H1 (cell line): Measurements from ENCODE around the gene MAPK1. TPM values are rescaled to one million over a fixed set of nuclear protein-coding genes. Genes with fewer than 3 reads are reported as not detected.

Experiments
- CTCF ChIA-PET: fragments of 300-600 bp; sonication (Branson Sonifier 250); formaldehyde crosslinking; loops from one replicate; lab custom pipeline; 2021; ENCODE audit not compliant: partially characterized antibody; lab: Charles Lee
- POLR2A ChIA-PET: fragments of 300-600 bp; sonication (Branson Sonifier 250); formaldehyde crosslinking; loops from one replicate; lab custom pipeline; 2021; ENCODE audit warnings: inconsistent platforms; ENCODE audit not compliant: partially characterized antibody; lab: Charles Lee
- DNase-seq, 2 experiments: peaks; one replicate each; pipeline versions ENCODE4 v3.0.0 to v3.0.0-alpha.2; 2010 to 2022; ENCODE audit warnings: low spot score in 2 of 2, low read depth in 1 of 2, mixed read lengths in 1 of 2
- FAIRE-seq: peaks from 2 replicates; lab custom pipeline; 2011; peaks lifted over from hg19 to GRCh38; lab: Jason Lieb, UNC
- H2AFZ ChIP-seq: 2 replicates; pipeline ENCODE4 v1.8.1; 2012; ENCODE audit warnings: low read length, inconsistent platforms
- H2AK5ac ChIP-seq: 2 replicates; pipeline ENCODE4 v1.6.1; 2013; ENCODE audit warnings: low read depth, low read length
- H2BK120ac ChIP-seq: replicated peaks from 2 replicates; pipeline ENCODE3; 2013; ENCODE audit warnings: low read depth, low read length, inconsistent platforms
- H2BK12ac ChIP-seq: 2 replicates; pipeline ENCODE4 v1.6.1; 2013; ENCODE audit warnings: low read depth, low read length
- H2BK15ac ChIP-seq: 2 replicates; pipeline ENCODE4 v1.6.1; 2013; ENCODE audit warnings: low read length
- H2BK20ac ChIP-seq: 2 replicates; pipeline ENCODE4 v1.6.1; 2013; ENCODE audit warnings: low read length
- H2BK5ac ChIP-seq: 2 replicates; pipeline ENCODE4 v1.6.1; 2013; ENCODE audit warnings: low read depth, low read length
- H3K14ac ChIP-seq: 2 replicates; pipeline ENCODE4 v1.6.1; 2013; ENCODE audit warnings: inconsistent platforms; ENCODE audit not compliant: insufficient read length
- H3K18ac ChIP-seq: 2 replicates; pipeline ENCODE4 v1.6.1; 2013; ENCODE audit warnings: low read length; ENCODE audit errors: extremely low read depth
- H3K23ac ChIP-seq: 2 replicates; pipeline ENCODE4 v1.6.1; 2013; ENCODE audit warnings: inconsistent platforms; ENCODE audit not compliant: insufficient read length
- H3K23me2 ChIP-seq: 2 replicates; pipeline ENCODE4 v1.6.1; 2013; ENCODE audit warnings: low read depth, low read length
- H3K27ac ChIP-seq: 2 replicates; pipeline ENCODE4 v1.6.1; 2011; ENCODE audit warnings: low read depth, low read length, inconsistent platforms
- H3K27me3 ChIP-seq, 4 experiments: replicated peaks in 1 of 4; 1 replicate in 1 of 4; 2 replicates in 3 of 4; pipeline versions ENCODE4 v1.6.1 to v1.8.1; 2011 to 2013; ENCODE audit warnings: low read length in 3 of 4, mild to moderate bottlenecking in 3 of 4, inconsistent platforms in 2 of 4, mixed read lengths in 2 of 4, moderate library complexity in 1 of 4; ENCODE audit not compliant: control insufficient read depth in 3 of 4, insufficient read depth in 3 of 4; ENCODE audit errors: extremely low read depth in 1 of 4
- H3K36me3 ChIP-seq, 4 experiments: 2 replicates each; pipeline versions ENCODE4 v1.6.1 to v1.8.1; 2011 to 2013; ENCODE audit warnings: mild to moderate bottlenecking in 4 of 4, low read length in 3 of 4, moderate library complexity in 2 of 4, control low read depth in 1 of 4, inconsistent platforms in 1 of 4; ENCODE audit not compliant: insufficient read depth in 4 of 4, control insufficient read depth in 2 of 4
- H3K4ac ChIP-seq: replicated peaks from 2 replicates; pipeline ENCODE3; 2013; ENCODE audit warnings: low read length, low read depth, mixed read lengths, inconsistent platforms; ENCODE audit not compliant: insufficient read length
- H3K4me1 ChIP-seq, 4 experiments: replicated peaks in 1 of 4; 1 replicate in 1 of 4; 2 replicates in 3 of 4; pipeline versions ENCODE4 v1.6.1 to v1.8.1; 2011 to 2013; ENCODE audit warnings: low read length in 3 of 4, inconsistent platforms in 2 of 4, mixed read lengths in 1 of 4; ENCODE audit not compliant: insufficient read depth in 4 of 4, control insufficient read depth in 3 of 4
- H3K4me2 ChIP-seq, 2 experiments: 2 replicates each; pipeline versions ENCODE4 v1.6.1 to v1.8.1; 2011 to 2013; ENCODE audit warnings: low read depth in 2 of 2, low read length in 2 of 2, control low read depth in 1 of 2, inconsistent platforms in 1 of 2, mild to moderate bottlenecking in 1 of 2; ENCODE audit not compliant: insufficient read depth in 1 of 2
- H3K4me3 ChIP-seq, 4 experiments: fragments of 200-600, 300-600 bp in 1 of 4; sonication (generic), shearing (Covaris generic), sonication (Bioruptor Twin) in 1 of 4; 2 replicates each; pipeline versions ENCODE4 v1.5.1 to v1.8.1; 2011 to 2016; ENCODE audit warnings: low read length in 4 of 4, low read depth in 3 of 4, control low read depth in 2 of 4, inconsistent platforms in 2 of 4, mild to moderate bottlenecking in 2 of 4, mixed read lengths in 1 of 4, moderate library complexity in 1 of 4; ENCODE audit not compliant: insufficient read depth in 2 of 4; ENCODE audit errors: extremely low read depth in 1 of 4
- H3K56ac ChIP-seq: replicated peaks from 2 replicates; pipeline ENCODE3; 2013; ENCODE audit warnings: low read depth, mild to moderate bottlenecking, mixed read lengths, low read length, inconsistent platforms; ENCODE audit not compliant: insufficient read length
- H3K79me1 ChIP-seq: 2 replicates; pipeline ENCODE4 v1.6.1; 2013; ENCODE audit warnings: low read depth, low read length, control low read depth
- H3K79me2 ChIP-seq, 2 experiments: 2 replicates each; pipeline versions ENCODE4 v1.6.1 to v1.8.1; 2012 to 2013; ENCODE audit warnings: low read length in 2 of 2, mild to moderate bottlenecking in 2 of 2, inconsistent platforms in 1 of 2; ENCODE audit not compliant: insufficient read depth in 2 of 2, control insufficient read depth in 1 of 2
- H3K9ac ChIP-seq, 4 experiments: replicated peaks in 1 of 4; 1 replicate in 1 of 4; 2 replicates in 3 of 4; pipeline versions ENCODE4 v1.6.1 to v1.8.1; 2011 to 2013; ENCODE audit warnings: low read depth in 3 of 4, low read length in 3 of 4, control low read depth in 2 of 4, mild to moderate bottlenecking in 2 of 4, moderate library complexity in 2 of 4, inconsistent platforms in 1 of 4; ENCODE audit errors: extremely low read depth in 1 of 4
- H3K9me3 ChIP-seq, 2 experiments: 2 replicates each; pipeline versions ENCODE4 v1.6.1 to v1.8.1; 2012 to 2013; ENCODE audit warnings: mild to moderate bottlenecking in 2 of 2, moderate library complexity in 2 of 2, control low read depth in 1 of 2, inconsistent platforms in 1 of 2, low read depth in 1 of 2, low read length in 1 of 2, mixed read lengths in 1 of 2; ENCODE audit not compliant: insufficient read depth in 2 of 2
- H4K20me1 ChIP-seq, 2 experiments: replicated peaks in 1 of 2; 2 replicates each; pipeline versions ENCODE3 to v1.8.1; 2011 to 2013; ENCODE audit warnings: inconsistent platforms in 2 of 2, low read length in 2 of 2, mild to moderate bottlenecking in 1 of 2; ENCODE audit not compliant: insufficient read depth in 2 of 2, control insufficient read depth in 1 of 2
- H4K5ac ChIP-seq: 2 replicates; pipeline ENCODE4 v1.6.1; 2013; ENCODE audit warnings: low read length, low read depth, mixed read lengths, inconsistent platforms; ENCODE audit not compliant: insufficient read length
- H4K8ac ChIP-seq: 2 replicates; pipeline ENCODE4 v1.8.0; 2013; ENCODE audit warnings: mild to moderate bottlenecking, moderate library complexity, low read length, inconsistent platforms; ENCODE audit not compliant: insufficient read depth; ENCODE audit errors: extremely low read depth
- H4K91ac ChIP-seq: replicated peaks from 2 replicates; pipeline ENCODE3; 2013; ENCODE audit warnings: low read length, mixed read lengths, inconsistent platforms; ENCODE audit not compliant: insufficient read length
- BRCA1 ChIP-seq: IDR thresholded peaks from 2 replicates; pipeline ENCODE4 v1.6.1; 2012; ENCODE audit warnings: low read depth, low read length, improper control_type of control experiment
- NRF1 ChIP-seq: IDR thresholded peaks from 2 replicates; pipeline ENCODE4 v1.6.1; 2011; ENCODE audit warnings: mild to moderate bottlenecking, low read depth, low read length, improper control_type of control experiment
- polyA plus RNA-seq, 7 experiments: library from polyadenylated mRNA; depleted of rRNA in 3 of 7; stranded (reverse) in 5 of 7; unstranded in 2 of 7; fragments of >200 nt in 5 of 7; fragments of 200-250 nt in 2 of 7; gene quantifications; 1 replicate in 5 of 7; 2 replicates in 1 of 7; 4 replicates in 1 of 7; pipeline versions ENCODE4 v1.2.1 to v1.2.3, GENCODE V29; 2011 to 2013; ENCODE audit warnings: missing spikeins in 2 of 7, mixed read lengths in 2 of 7
- total RNA-seq: library from RNA; stranded (reverse); fragmentation: NEBNext Ultra II Directional; extraction: Animal tissue kit (Norgen Biotek cat#: 25700); gene quantifications from 2 replicates; pipeline ENCODE4 v1.2.1, GENCODE V29; 2021

Gene MAPK1
- total and polyA plus RNA-seq, 2 of the 8 experiments (the other 6 are each of a cell fraction or from before 2014, with no cell fraction given): 28.1 to 101 TPM

DNA sequence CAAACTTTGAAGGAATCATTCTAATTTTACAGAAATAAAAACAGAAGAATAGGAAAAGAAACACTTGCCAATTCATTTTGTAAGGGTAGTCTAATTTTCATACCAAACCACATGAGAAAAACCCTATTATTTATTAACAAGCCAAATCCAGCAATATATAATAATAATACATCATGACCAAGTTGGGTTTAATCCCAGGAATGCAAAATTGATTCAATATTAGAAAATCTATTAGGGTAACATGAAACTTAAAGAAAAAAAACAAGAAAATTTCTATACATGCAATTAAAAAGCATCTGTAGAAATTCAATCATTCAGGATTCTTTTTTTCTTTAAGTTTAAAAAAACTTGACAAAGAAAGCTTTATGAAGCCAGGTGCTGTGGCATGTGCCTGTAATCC lies 16.8 kb downstream of the MAPK1 start:
- Histone ChIP-seq H3K9me3 (peaks cover 0 to 15% of the 10 kb centered on the region in 2 experiments; a peak in 2 of 4 replicates), H3K4me1 (no peaks in the 10 kb centered on the region; a peak in 2 of 7 replicates), H4K8ac (no peak overlapping the region), H2AFZ (no peak overlapping the region), H2BK15ac (no peak overlapping the region), H3K79me1 (peaks cover 5% of the 10 kb centered on the region), H3K56ac (no peak overlapping the region), H3K23me2 (no peaks in the 10 kb centered on the region), H3K4ac (no peak overlapping the region), H4K91ac (no peak overlapping the region), H3K79me2 (peaks cover 14 to 94% of the 10 kb centered on the region in 2 experiments; a peak in 3 of 4 replicates), H2BK12ac (no peak overlapping the region), H3K27ac (no peak overlapping the region), H3K14ac (no peak overlapping the region), H3K36me3 (peaks cover 0 to 6% (median 0%) of the 10 kb centered on the region in 4 experiments; a peak in 1 of 8 replicates), H4K5ac (no peak overlapping the region), H2BK120ac (no peak overlapping the region), H3K4me2 (no peak overlapping the region), H3K4me3 (no peak overlapping the region), H2AK5ac (no peak overlapping the region), H2BK20ac (no peak overlapping the region), H3K18ac (no peak overlapping the region), H3K23ac (no peak overlapping the region), H2BK5ac (no peak overlapping the region), H3K27me3 (no peaks in the 10 kb centered on the region), H3K9ac (no peak overlapping the region), H4K20me1 (peaks cover 5 to 8% of the 10 kb centered on the region in 2 experiments)
- POLR2A ChIA-PET: interaction anchor here (1.2 kb wide), 1 partner anchor 10 kb away, joined by 3 read pairs; no protein-coding TSS in a partner anchor
- TF ChIP-seq NRF1 (no peak), BRCA1 (no peak)
- CTCF ChIA-PET: no interaction called here
- FAIRE-seq: no peak
- DNase-seq: no peak
